ENCODE data around the gene NTSR1.

The NTSR1 gene

DNA sequence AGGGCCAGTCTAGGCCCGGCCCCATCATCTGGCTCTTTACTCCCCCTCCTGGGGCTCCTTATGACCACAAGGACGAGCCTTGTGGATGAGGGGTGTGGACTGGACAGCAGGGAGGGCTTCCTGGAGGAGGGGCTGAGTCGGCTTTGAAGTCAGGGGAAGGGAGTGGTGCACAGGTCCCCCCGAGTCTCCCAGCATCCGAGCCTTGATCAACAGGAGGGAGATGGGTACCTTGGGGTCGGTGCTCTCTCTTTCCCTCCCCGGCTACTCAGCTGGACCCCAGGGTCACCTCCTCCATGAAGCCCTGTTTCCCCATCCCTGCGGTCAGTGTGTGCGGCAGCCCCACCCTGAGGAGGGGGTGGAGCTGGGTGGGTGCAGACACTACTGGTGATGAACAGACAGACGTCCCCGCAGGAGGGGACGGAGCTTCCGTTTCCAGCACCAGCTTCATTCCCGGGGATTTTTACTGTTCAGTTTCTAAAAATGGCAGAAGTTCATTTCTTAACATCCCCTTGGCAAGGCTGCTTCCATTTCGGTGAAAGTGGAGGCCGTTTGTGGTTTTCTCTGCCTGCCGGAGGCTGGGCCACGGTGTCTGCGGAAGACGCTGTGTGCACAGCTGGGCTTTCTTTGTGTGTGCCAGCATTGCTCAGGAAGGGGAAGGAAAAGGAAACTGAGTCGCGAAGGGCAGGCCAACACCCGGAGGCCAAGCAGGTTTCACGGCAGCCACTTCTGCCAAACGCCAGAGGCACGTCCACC lies 19.6 kb downstream of the NTSR1 start:
- TF ChIP-seq, protein P1, sequence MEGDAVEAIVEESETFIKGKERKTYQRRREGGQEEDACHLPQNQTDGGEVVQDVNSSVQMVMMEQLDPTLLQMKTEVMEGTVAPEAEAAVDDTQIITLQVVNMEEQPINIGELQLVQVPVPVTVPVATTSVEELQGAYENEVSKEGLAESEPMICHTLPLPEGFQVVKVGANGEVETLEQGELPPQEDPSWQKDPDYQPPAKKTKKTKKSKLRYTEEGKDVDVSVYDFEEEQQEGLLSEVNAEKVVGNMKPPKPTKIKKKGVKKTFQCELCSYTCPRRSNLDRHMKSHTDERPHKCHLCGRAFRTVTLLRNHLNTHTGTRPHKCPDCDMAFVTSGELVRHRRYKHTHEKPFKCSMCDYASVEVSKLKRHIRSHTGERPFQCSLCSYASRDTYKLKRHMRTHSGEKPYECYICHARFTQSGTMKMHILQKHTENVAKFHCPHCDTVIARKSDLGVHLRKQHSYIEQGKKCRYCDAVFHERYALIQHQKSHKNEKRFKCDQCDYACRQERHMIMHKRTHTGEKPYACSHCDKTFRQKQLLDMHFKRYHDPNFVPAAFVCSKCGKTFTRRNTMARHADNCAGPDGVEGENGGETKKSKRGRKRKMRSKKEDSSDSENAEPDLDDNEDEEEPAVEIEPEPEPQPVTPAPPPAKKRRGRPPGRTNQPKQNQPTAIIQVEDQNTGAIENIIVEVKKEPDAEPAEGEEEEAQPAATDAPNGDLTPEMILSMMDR (conservative IDR thresholded peaks at IDR 0.05), result no peak
- no peak overlapping the region for H3K27ac ChIP-seq

DNA sequence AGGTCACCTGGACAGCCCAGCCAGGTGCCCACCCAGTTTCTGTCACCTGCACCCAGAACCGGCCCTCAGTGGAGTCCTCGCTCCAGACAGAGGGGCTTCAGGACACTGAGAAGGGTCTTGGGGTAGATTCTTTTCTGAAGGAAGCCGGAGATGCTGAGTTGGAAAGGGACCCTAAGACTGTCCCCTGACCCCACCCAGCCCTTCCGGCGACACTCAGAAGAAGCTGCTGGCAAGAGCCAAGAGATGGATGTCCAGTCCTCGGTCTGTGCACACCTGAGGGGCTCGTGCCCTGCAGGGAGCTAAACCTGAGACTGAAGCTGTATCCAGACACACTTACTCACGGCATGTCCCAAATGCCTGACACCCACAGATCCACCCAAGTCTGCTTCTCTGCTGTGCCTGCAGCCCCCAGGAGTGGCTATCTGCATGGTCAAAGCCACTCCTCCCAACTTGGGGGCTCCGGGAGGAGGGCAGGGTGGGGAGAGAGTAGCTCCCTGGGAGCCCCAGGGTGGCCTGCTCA lies 20.2 kb downstream of the NTSR1 start:
- TF ChIP-seq, protein P1 (conservative IDR thresholded peaks at IDR 0.05), result no peak

DNA sequence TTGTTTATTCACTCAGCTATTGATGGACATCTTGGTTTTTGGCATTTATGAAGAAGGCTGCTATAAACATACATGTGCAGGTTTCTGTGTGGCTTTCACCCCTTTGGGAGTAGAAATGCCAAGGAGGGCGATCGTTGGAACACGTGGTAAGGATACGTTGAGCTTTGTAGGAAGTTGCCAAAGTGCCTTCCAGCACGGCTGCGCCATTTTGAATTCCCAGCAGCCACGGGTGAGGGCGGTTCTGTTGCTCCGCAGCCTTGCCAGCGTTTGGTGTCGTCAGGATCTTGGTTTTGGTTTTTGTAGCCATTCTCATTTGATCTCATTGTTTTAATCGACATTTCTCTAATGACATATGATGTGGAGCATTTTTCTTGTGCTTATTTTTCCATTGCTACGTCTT lies 21.8 kb downstream of the NTSR1 start:
- H3K27ac ChIP-seq, result no peak overlapping the region
- TF ChIP-seq, protein P1 (conservative IDR thresholded peaks at IDR 0.05), result no peak

More for the DNA sequence above, 20.2 kb downstream of the NTSR1 start:
- H3K27ac ChIP-seq, result no peak overlapping the region

DNA sequence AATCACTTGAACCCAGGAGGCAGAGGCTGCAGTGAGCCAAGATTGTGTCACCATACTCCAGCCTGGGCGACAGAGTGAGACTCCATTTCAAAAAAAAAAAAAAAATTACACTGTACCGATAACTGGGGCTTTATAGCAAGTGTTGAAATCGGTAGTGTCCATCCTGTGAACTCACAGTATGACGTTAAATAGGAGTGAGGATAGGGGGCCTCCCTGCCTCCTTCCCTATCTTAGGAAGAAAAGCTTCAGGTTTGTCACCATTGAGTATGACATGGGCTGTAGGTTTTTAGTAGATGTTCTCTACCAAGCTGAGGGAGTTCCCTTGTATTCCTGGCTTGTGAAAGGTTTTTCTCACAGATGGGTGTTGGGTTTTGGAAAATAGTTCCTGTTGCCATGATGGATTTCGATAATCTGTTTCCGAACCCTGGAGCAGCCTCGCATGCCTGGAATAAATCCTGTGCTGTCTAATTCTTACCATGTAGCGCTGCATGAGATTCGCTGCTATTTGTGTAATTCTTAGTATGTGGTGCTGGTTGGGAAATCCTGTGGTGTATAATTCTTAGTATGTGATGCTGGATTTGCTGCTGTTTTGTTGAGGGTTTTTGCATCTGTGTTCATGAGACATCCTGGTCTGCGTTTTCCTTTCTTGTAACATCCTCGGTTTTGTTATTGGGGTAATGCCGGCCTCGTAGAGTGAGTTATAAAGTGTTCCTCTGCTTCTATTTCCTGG lies 23.6 kb downstream of the NTSR1 start:
- TF ChIP-seq, protein P1 (conservative IDR thresholded peaks at IDR 0.05), result no peak
- H3K27ac ChIP-seq, result no peak overlapping the region

DNA sequence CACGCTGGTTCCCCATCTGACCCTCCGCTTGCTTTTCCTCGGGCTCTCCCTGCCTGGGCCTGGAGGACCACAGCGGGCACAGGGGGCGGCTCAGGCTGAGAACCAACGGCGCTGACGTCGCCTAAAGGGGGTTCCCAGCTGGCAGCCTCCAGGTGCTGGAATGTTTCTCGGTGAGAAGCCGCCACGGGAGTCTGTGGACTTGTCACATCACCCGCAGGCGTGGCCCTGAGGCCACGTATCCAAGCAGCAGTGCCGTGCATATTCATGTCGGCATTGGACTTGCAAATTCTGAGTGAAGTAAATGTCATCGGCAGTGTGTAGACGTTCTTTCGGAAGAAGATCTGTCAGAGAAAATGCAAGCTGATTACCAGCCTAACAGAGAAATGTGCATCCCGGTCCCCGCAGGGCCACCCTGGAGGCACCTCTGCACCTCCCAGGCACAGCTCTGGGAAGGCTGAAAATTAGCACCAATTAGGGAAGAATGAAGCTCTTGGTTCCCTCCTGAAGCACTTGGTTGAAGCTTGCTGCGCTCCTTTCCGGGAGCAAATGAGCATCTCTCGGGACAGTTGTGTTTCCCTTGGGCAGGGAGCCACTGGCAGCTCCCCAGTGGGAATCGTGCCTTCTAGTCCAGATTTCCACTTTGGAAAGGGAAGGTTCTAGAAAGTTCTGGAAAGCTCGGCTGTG lies 24.3 kb downstream of the NTSR1 start:
- no peak overlapping the region for H3K27ac ChIP-seq
- TF ChIP-seq, protein P1 (conservative IDR thresholded peaks at IDR 0.05), result no peak

DNA sequence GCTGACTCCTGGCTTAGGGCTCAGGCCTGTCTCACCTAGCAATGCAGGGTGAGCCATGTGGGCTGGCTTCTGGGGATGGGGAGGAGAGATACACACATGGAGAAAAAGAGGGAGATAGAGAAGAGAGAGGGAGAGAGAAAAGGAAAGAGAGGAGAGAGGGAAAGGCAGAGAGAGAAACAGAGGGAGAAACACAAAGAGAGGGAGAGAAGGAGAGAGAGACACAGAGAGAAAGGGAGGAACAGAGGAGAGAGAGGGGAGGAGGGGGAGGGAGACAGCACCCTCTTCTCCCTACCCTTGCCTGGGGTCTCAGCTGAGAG lies 24.8 kb downstream of the NTSR1 start:
- H3K27ac ChIP-seq, result no peak overlapping the region
- TF ChIP-seq, protein P1 (conservative IDR thresholded peaks at IDR 0.05), result no peak

DNA sequence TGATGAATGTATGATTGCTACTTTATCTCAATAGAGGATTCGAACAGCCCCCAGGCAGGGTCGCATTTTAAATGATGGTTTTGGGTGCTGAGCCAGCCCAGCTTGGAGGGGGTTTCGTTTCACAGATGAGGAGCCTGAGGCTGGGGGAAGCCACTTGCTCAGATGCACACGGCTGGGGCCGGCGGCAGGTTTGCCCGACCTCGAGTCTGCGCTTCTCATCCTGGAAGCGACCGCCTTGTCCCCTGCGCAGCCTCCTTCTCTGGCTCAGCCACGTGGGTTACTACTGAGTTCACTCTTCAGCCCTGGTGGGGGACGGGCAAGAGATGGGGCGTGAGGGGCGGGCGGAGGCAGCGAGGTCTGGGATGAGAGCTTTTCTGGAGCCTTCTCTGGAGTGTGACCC lies 25.3 kb downstream of the NTSR1 start:
- TF ChIP-seq, protein P1 (conservative IDR thresholded peaks at IDR 0.05), result no peak
- no peak overlapping the region for H3K27ac ChIP-seq
